Anterior cingulate cortex (tissue), 58 donors: Measurements from ENCODE around the gene NEMF.
"Not testable (repeated sequence)": the region's sequence is repeated elsewhere in the genome, so short reads cannot be mapped to it uniquely, and the experiment has no call there.

Experiments used
- DNase-seq, 58 donors: peaks; one replicate each; lab custom pipeline; 2025; lab: John Stamatoyannopoulos, UW

NEMF gene

GRCh38 chr14:49761839-49762551 lies 90.6 kb downstream of the NEMF start:
- no peak for DNase-seq

GRCh38 chr14:49755378-49755777 lies 97.2 kb downstream of the NEMF start:
- DNase-seq = no peak

- no peak for DNase-seq
Measured at GRCh38 chr14:49754570-49755097, 98.0 kb downstream of the NEMF start.

GRCh38 chr14:49746476-49746875 lies 106.1 kb downstream of the NEMF start:
- DNase-seq = not testable (repeated sequence)

- DNase-seq = no peak
Measured at GRCh38 chr14:49745191-49745590, 107.4 kb downstream of the NEMF start.

GRCh38 chr14:49735669-49736068 lies 116.9 kb downstream of the NEMF start:
- not testable (repeated sequence) for DNase-seq

GRCh38 chr14:49733836-49734235 lies 118.8 kb downstream of the NEMF start:
- DNase-seq = no peak

GRCh38 chr14:49732896-49733295 lies 119.7 kb downstream of the NEMF start:
- DNase-seq = peak in 6 of 58 donors; percentile 1 to 7 (median 3)
